ENCODE data around the gene PRR13.

DNA sequence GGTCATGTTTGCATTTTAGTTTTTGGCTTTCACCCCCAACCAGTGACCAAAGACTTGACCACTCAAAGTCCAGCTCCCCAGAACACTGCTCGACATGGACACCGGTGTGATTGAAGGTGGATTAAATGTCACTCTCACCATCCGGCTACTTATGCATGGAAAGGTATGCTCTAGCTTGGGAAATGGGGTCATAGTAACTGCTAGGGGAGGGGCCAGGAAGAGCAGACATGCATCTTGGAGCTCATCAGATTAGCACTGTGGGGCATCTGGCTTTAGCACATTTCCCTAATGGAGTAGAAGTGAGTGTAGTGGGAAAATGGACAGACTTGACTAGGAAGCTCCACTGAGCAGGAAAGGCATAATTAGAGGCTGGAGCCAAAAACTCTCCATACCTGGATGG lies 13.2 kb downstream of the PRR13 start:
- no peak for TF ChIP-seq ZNF138 (CRISPR knock-in tag; IDR thresholded peaks at IDR 0.05; ENCODE audit: low read depth)
- TF ChIP-seq CTCF (CRISPR knock-in tag; IDR thresholded peaks at IDR 0.05), result no peak
- TF ChIP-seq ZSCAN25 (CRISPR knock-in tag; IDR thresholded peaks at IDR 0.05), result no peak
- no peak for TF ChIP-seq ZNF34 (CRISPR knock-in tag; IDR thresholded peaks at IDR 0.05; ENCODE audit: borderline replicate concordance)
- no peak for TF ChIP-seq ZNF274 (CRISPR knock-in tag; IDR thresholded peaks at IDR 0.05)
- no peak for TF ChIP-seq TCF12 (IDR thresholded peaks at IDR 0.05)
- TF ChIP-seq TCF12 (CRISPR knock-in tag; IDR thresholded peaks at IDR 0.05), result no peak
- no peak for TF ChIP-seq MTA1 (CRISPR knock-in tag; IDR thresholded peaks at IDR 0.05; ENCODE audit: borderline replicate concordance)
- no peak for TF ChIP-seq ATF1 (CRISPR knock-in tag; IDR thresholded peaks at IDR 0.05)
- TF ChIP-seq SP1 (IDR thresholded peaks at IDR 0.05), result no peak
- TF ChIP-seq SP1 (CRISPR knock-in tag; IDR thresholded peaks at IDR 0.05), result no peak
- TF ChIP-seq, protein P1, sequence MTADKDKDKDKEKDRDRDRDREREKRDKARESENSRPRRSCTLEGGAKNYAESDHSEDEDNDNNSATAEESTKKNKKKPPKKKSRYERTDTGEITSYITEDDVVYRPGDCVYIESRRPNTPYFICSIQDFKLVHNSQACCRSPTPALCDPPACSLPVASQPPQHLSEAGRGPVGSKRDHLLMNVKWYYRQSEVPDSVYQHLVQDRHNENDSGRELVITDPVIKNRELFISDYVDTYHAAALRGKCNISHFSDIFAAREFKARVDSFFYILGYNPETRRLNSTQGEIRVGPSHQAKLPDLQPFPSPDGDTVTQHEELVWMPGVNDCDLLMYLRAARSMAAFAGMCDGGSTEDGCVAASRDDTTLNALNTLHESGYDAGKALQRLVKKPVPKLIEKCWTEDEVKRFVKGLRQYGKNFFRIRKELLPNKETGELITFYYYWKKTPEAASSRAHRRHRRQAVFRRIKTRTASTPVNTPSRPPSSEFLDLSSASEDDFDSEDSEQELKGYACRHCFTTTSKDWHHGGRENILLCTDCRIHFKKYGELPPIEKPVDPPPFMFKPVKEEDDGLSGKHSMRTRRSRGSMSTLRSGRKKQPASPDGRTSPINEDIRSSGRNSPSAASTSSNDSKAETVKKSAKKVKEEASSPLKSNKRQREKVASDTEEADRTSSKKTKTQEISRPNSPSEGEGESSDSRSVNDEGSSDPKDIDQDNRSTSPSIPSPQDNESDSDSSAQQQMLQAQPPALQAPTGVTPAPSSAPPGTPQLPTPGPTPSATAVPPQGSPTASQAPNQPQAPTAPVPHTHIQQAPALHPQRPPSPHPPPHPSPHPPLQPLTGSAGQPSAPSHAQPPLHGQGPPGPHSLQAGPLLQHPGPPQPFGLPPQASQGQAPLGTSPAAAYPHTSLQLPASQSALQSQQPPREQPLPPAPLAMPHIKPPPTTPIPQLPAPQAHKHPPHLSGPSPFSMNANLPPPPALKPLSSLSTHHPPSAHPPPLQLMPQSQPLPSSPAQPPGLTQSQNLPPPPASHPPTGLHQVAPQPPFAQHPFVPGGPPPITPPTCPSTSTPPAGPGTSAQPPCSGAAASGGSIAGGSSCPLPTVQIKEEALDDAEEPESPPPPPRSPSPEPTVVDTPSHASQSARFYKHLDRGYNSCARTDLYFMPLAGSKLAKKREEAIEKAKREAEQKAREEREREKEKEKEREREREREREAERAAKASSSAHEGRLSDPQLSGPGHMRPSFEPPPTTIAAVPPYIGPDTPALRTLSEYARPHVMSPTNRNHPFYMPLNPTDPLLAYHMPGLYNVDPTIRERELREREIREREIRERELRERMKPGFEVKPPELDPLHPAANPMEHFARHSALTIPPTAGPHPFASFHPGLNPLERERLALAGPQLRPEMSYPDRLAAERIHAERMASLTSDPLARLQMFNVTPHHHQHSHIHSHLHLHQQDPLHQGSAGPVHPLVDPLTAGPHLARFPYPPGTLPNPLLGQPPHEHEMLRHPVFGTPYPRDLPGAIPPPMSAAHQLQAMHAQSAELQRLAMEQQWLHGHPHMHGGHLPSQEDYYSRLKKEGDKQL (CRISPR knock-in tag; IDR thresholded peaks at IDR 0.05; ENCODE audit: low read depth), result no peak

Measured in HepG2 (cell line).